HepG2 (cell line): Measurements from ENCODE around the gene SAMD14. TPM values are rescaled to one million over a fixed set of nuclear protein-coding genes. Genes with fewer than 3 reads are reported as not detected.
A peak's percentile ranks its signal among the peaks of the same experiment; 100 is the strongest.

Experiments used
- ATAC-seq: fragments of 200-7000 bp; cut with Tn5 transposase; 3 replicates; pipeline ENCODE4 v1.9.1; 2020; ENCODE audit warnings: mild to moderate bottlenecking, moderate library complexity
- BruUV-seq: library from RNA; stranded (reverse); fragments of 400-500 nt; replicated peaks from 2 replicates; lab custom pipeline; 2021; lab: Mats Ljungman, UMichigan
- CTCF ChIA-PET: fragments of 300-600 bp; formaldehyde crosslinking; extraction: SDS; loops from one replicate; lab custom pipeline; 2021; ENCODE audit warnings: low total read pairs, inconsistent platforms, low intra/inter-chr PET ratio; lab: Yijun Ruan, JAX
- POLR2A ChIA-PET: fragments of 350-600 bp; sonication (Branson Sonifier 250); formaldehyde crosslinking; loops from one replicate; lab custom pipeline; 2020; ENCODE audit warnings: antibody characterized with exemption, inconsistent platforms; lab: Yijun Ruan, JAX
- DNase-seq: peaks from one replicate; pipeline ENCODE4 v3.0.0-alpha.2; 2015; ENCODE audit warnings: low spot score
- FAIRE-seq: peaks from 3 replicates; lab custom pipeline; 2011; peaks lifted over from hg19 to GRCh38; lab: Jason Lieb, UNC
- H2AFZ ChIP-seq: one replicate; pipeline ENCODE4 v1.6.1; 2011; ENCODE audit warnings: low read length, inconsistent platforms
- H3K27ac ChIP-seq: fragments of 300-600 bp; 3 replicates; pipeline ENCODE4 v1.8.0; 2011; ENCODE audit warnings: mixed run types, mild to moderate bottlenecking, mixed read lengths, low read length, inconsistent platforms; ENCODE audit not compliant: insufficient read depth; ENCODE audit errors: extremely low read length
- H3K27me3 ChIP-seq, 2 experiments: fragments of 200-600 bp in 1 of 2; 2 replicates in 1 of 2; 3 replicates in 1 of 2; pipeline versions ENCODE4 v1.6.0 to v1.8.0; 2011; ENCODE audit warnings: low read length in 2 of 2, mild to moderate bottlenecking in 2 of 2, moderate library complexity in 2 of 2, inconsistent platforms in 1 of 2; ENCODE audit not compliant: insufficient read depth in 2 of 2, control insufficient read depth in 1 of 2
- H3K36me3 ChIP-seq, 2 experiments: fragments of 200-600 bp in 1 of 2; replicated peaks in 1 of 2; 2 replicates in 1 of 2; 3 replicates in 1 of 2; pipeline versions ENCODE4 v1.5.1 to v1.8.0; 2011; ENCODE audit warnings: low read length in 2 of 2, inconsistent platforms in 1 of 2; ENCODE audit not compliant: insufficient read depth in 2 of 2, control insufficient read depth in 1 of 2
- H3K4me1 ChIP-seq: 2 replicates; pipeline ENCODE4 v1.5.1; 2012; ENCODE audit warnings: low read length, inconsistent platforms; ENCODE audit not compliant: insufficient read depth
- H3K4me2 ChIP-seq: 2 replicates; pipeline ENCODE4 v1.6.0; 2011; ENCODE audit warnings: low read depth, low read length, inconsistent platforms
- H3K4me3 ChIP-seq, 3 experiments: fragments of 200-600 bp in 1 of 3; sonication (generic), shearing (Covaris generic) in 1 of 3; replicated peaks in 1 of 3; 2 replicates each; pipeline ENCODE4 v1.5.1; 2011 to 2016; ENCODE audit warnings: low read length in 3 of 3, inconsistent platforms in 2 of 3, low read depth in 2 of 3, mild to moderate bottlenecking in 2 of 3, control low read depth in 1 of 3, mixed read lengths in 1 of 3; ENCODE audit not compliant: insufficient read depth in 1 of 3
- H3K79me2 ChIP-seq: one replicate; pipeline ENCODE4 v1.6.1; 2011; ENCODE audit warnings: low read length, inconsistent platforms; ENCODE audit not compliant: insufficient read depth
- H3K9ac ChIP-seq: 2 replicates; pipeline ENCODE4 v1.6.0; 2011; ENCODE audit warnings: mild to moderate bottlenecking, low read depth, low read length, inconsistent platforms; ENCODE audit not compliant: insufficient read depth
- H3K9me3 ChIP-seq: 2 replicates; pipeline ENCODE4 v1.5.1; 2012; ENCODE audit warnings: mild to moderate bottlenecking, low read length
- H4K20me1 ChIP-seq: 2 replicates; pipeline ENCODE4 v1.6.0; 2011; ENCODE audit warnings: inconsistent platforms, mild to moderate bottlenecking, low read length, moderate library complexity; ENCODE audit not compliant: insufficient read depth
- ARID2 ChIP-seq: sonication (generic); formaldehyde crosslinking; IDR thresholded peaks from 2 replicates; pipeline ENCODE4 v1.8.1; 2022; ENCODE audit warnings: mild to moderate bottlenecking, missing genetic modification reagents, borderline replicate concordance
- GTF2F1 ChIP-seq: fragments of 150-350 bp; IDR thresholded peaks from 2 replicates; pipeline ENCODE4 v1.6.1; 2014; ENCODE audit warnings: low read length
- STAT5B ChIP-seq: sonication (generic); formaldehyde crosslinking; IDR thresholded peaks from 2 replicates; pipeline ENCODE4 v1.4.0; 2020; ENCODE audit warnings: missing genetic modification reagents
- THYN1 ChIP-seq: sonication (generic); formaldehyde crosslinking; IDR thresholded peaks from 2 replicates; pipeline ENCODE4 v1.8.1; 2023; ENCODE audit warnings: low read depth, mild to moderate bottlenecking, moderate library complexity, missing genetic modification reagents, borderline replicate concordance
- U2AF2 ChIP-seq: fragments of 200-400 bp; formaldehyde crosslinking; IDR thresholded peaks from 2 replicates; pipeline ENCODE4 v1.6.1; 2017; ENCODE audit warnings: low read depth, mild to moderate bottlenecking, low read length
- ZBTB2 ChIP-seq: sonication (generic); formaldehyde crosslinking; IDR thresholded peaks from 2 replicates; pipeline ENCODE4 v1.8.0; 2022; ENCODE audit warnings: low read depth, missing genetic modification reagents
- ZBTB33 ChIP-seq: sonication (generic); formaldehyde crosslinking; IDR thresholded peaks from 2 replicates; pipeline ENCODE4 v1.4.0; 2020; ENCODE audit warnings: missing genetic modification reagents
- ZSCAN21 ChIP-seq: sonication (generic); formaldehyde crosslinking; IDR thresholded peaks from 2 replicates; pipeline ENCODE4 v1.8.0; 2022; ENCODE audit warnings: mild to moderate bottlenecking, missing genetic modification reagents, moderate library complexity, borderline replicate concordance
- WGBS: methylation state at CpG from one replicate; pipeline ENCODE4 v1.1.6; 2017; ENCODE audit warnings: low lambda C conversion rate; 5-methylcytosine and 5-hydroxymethylcytosine counted together
- in situ Hi-C: cut with HindIII; loops from 2 replicates; pipeline ENCODE4 v1.10.0; 2017; ENCODE audit warnings: low pct_unique_long_range_greater_than_20kb; ENCODE audit not compliant: extremely low pct_ligation_motif_present
- intact Hi-C: fragments of 100-400 bp; cut with micrococcal nuclease; formaldehyde crosslinking; loops from one replicate; pipeline ENCODE4 v1.10.0; 2022; ENCODE audit not compliant: unreplicated experiment
- polyA plus RNA-seq, 8 experiments: library from polyadenylated mRNA; depleted of rRNA in 3 of 8; stranded (reverse) in 7 of 8; unstranded in 1 of 8; fragments of >200 nt; fragmentation: Illumina TruSeq in 4 of 8; extraction: Trizol in 4 of 8; gene quantifications; 2 replicates each; pipeline versions ENCODE4 v1.2.1 to v1.2.3, GENCODE V29; 2011 to 2016; ENCODE audit warnings: low read depth in 4 of 8, missing spikeins in 1 of 8, mixed read lengths in 1 of 8; ENCODE audit not compliant: insufficient read depth in 1 of 8
- total RNA-seq, 5 experiments: library from RNA; depleted of rRNA; stranded (reverse); fragments of >200 nt; fragmentation: Illumina TruSeq; extraction: Trizol; gene quantifications; 2 replicates each; pipeline ENCODE4 v1.2.3, GENCODE V29; 2016; ENCODE audit warnings: low read depth in 1 of 5
- TF ChIP-seq, protein P1 (sequence below): sonication (generic); formaldehyde crosslinking; IDR thresholded peaks from 2 replicates; pipeline ENCODE4 v1.8.0; 2022; ENCODE audit warnings: mild to moderate bottlenecking, missing genetic modification reagents; ENCODE audit not compliant: insufficient replicate concordance
- TF ChIP-seq, protein P2 (sequence below): sonication (generic); formaldehyde crosslinking; IDR thresholded peaks from 2 replicates; pipeline ENCODE4 v1.5.0; 2020; ENCODE audit warnings: missing genetic modification reagents, mild to moderate bottlenecking, borderline replicate concordance

The SAMD14 gene
- total and polyA plus RNA-seq, 2 of the 13 experiments (the other 11 are each of a cell fraction or from before 2014, with no cell fraction given): 0.07 to 0.22 TPM

DNA sequence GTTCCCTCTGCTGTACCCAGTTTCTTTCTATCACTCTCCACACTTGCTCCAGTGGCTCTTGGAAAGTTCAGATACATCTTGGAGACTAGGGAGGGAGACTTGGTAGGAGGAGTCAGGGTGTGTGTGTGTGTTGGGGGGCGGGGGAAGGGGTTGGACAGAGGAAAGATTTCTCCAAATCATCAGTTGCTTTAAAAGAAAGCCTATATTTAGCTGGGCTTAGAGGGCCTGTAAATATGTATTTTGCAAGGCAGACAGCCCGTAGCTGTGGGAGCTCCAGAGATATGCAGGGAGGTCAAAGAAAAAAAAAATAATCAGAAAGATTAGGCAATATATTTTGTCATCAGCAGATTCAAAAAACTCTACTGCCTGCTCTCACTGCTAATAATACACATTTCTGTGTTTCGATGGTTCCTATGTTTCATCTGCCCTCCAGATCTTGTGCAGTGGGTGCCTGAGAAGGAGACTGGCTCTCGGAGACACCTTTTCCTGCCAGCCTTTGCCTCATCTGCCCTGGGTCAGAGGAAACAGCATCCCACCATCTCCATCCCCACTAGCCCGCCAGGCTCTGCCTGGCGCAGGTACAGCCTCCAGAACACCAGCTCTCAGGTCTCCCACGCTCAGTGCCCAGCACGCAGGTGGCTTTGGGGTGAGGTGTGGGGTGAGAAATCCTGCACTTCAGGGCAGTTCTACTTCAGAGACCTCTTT, 25.3 kb upstream of the SAMD14 start:
- ATAC-seq (no peak), DNase-seq (no peak), FAIRE-seq (no peak)
- in situ Hi-C loops (no loop called here), intact Hi-C loops (no loop called here)
- H3K27me3 ChIP-seq: peaks cover 2 to 20% of the 10 kb centered on the region in 2 experiments; a peak in 3 of 5 replicates
- H2AFZ ChIP-seq: no peak overlapping the region
- H4K20me1 ChIP-seq: no peaks in the 10 kb centered on the region
- H3K4me2 ChIP-seq: no peak overlapping the region
- no peak overlapping the region for H3K4me3 ChIP-seq
- H3K36me3 ChIP-seq: no peaks in the 10 kb centered on the region
- no peaks in the 10 kb centered on the region for H3K79me2 ChIP-seq
- ChIA-PET CTCF (no interaction called here), POLR2A (no interaction called here)
- no peak overlapping the region for H3K27ac ChIP-seq
- BruUV-seq: no TSS peak
- H3K9me3 ChIP-seq: no peaks in the 10 kb centered on the region
- 40% methylated on average over 8 of the region's 8 CpGs for WGBS
- TF ChIP-seq ZBTB33 (CRISPR knock-in tag) (0 out of 2 replicates have a peak, but pooled peaks have one; percentile 37), THYN1 (CRISPR knock-in tag) (no peak)
- no peak overlapping the region for H3K9ac ChIP-seq
- peaks cover 15% of the 10 kb centered on the region for H3K4me1 ChIP-seq

- Histone ChIP-seq H3K4me3 (no peak overlapping the region), H2AFZ (no peak overlapping the region), H4K20me1 (no peaks in the 10 kb centered on the region), H3K9me3 (no peaks in the 10 kb centered on the region), H3K4me2 (no peak overlapping the region), H3K79me2 (no peaks in the 10 kb centered on the region), H3K36me3 (no peaks in the 10 kb centered on the region), H3K4me1 (peaks cover 15% of the 10 kb centered on the region), H3K9ac (no peak overlapping the region), H3K27ac (no peak overlapping the region), H3K27me3 (peaks cover 2 to 14% of the 10 kb centered on the region in 2 experiments; a peak in 2 of 5 replicates)
- WGBS: 0% methylated on average over 1 of the region's 1 CpG
- POLR2A ChIA-PET: no interaction called here
- intact Hi-C loops (no loop called here), in situ Hi-C loops (no loop called here)
- CTCF ChIA-PET: no interaction called here
- ATAC-seq (no peak), DNase-seq (no peak), FAIRE-seq (no peak)
- BruUV-seq: no TSS peak
- TF ChIP-seq GTF2F1: no peak
- TF ChIP-seq STAT5B (CRISPR knock-in tag): no peak
- TF ChIP-seq ARID2 (CRISPR knock-in tag): no peak
- no peak for TF ChIP-seq ZBTB2 (CRISPR knock-in tag)
- TF ChIP-seq, protein P1, sequence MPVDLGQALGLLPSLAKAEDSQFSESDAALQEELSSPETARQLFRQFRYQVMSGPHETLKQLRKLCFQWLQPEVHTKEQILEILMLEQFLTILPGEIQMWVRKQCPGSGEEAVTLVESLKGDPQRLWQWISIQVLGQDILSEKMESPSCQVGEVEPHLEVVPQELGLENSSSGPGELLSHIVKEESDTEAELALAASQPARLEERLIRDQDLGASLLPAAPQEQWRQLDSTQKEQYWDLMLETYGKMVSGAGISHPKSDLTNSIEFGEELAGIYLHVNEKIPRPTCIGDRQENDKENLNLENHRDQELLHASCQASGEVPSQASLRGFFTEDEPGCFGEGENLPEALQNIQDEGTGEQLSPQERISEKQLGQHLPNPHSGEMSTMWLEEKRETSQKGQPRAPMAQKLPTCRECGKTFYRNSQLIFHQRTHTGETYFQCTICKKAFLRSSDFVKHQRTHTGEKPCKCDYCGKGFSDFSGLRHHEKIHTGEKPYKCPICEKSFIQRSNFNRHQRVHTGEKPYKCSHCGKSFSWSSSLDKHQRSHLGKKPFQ: no peak
- TF ChIP-seq, protein P2, sequence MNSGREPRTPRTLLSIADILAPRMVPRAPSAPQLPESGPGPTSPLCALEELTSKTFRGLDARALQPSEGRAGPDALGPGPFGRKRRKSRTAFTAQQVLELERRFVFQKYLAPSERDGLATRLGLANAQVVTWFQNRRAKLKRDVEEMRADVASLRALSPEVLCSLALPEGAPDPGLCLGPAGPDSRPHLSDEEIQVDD (CRISPR knock-in tag): no peak
- no peak for TF ChIP-seq ZSCAN21 (CRISPR knock-in tag)
- TF ChIP-seq U2AF2: no peak
Observed at GRCh38 chr17:50154604-50155003, 24.6 kb upstream of the SAMD14 start.
